Fibroblast of pulmonary artery (primary cell): ENCODE measurements around the gene ERC2.

Source experiments
- DNase-seq: peaks from one replicate; pipeline ENCODE4 v3.0.0-alpha.2; 2010; ENCODE audit warnings: low read depth
- H3K4me3 ChIP-seq: replicated peaks from 2 replicates; pipeline ENCODE4 v1.5.1; 2011; ENCODE audit warnings: low read depth, mild to moderate bottlenecking, control low read depth, low read length, moderate library complexity
- CTCF ChIP-seq: IDR thresholded peaks from 2 replicates; pipeline ENCODE4 v1.5.1; 2011; ENCODE audit warnings: mild to moderate bottlenecking, control low read depth, low read length, inconsistent platforms; ENCODE audit errors: missing control alignments

The ERC2 gene

GRCh38 chr3:56294286-56294685 is 174.0 kb downstream of the ERC2 start:
- DNase-seq, result peak; percentile 63
- no peak for TF ChIP-seq CTCF
- no peak overlapping the region for H3K4me3 ChIP-seq

DNA sequence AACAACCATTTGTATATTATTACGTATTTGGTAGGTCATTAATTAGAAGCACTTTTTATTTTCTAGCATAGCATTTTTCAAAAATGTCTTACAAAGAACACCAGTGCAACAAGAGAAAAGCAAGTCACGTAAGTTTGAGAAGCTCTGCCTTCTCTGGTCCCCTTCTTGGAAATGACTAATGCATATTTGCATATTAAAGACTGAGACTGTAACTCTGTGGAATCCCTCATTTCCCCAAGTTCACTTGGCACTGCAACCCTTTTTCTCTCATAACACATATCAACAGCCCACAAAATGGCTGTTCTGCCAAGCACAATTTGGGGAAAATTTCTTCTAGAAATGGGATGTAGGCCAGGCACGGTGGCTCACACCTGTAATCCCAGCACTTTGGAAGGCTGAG is 176.3 kb downstream of the ERC2 start:
- DNase-seq, result peak; percentile 93
- H3K4me3 ChIP-seq, result no peak overlapping the region
- TF ChIP-seq CTCF, result no peak

DNA sequence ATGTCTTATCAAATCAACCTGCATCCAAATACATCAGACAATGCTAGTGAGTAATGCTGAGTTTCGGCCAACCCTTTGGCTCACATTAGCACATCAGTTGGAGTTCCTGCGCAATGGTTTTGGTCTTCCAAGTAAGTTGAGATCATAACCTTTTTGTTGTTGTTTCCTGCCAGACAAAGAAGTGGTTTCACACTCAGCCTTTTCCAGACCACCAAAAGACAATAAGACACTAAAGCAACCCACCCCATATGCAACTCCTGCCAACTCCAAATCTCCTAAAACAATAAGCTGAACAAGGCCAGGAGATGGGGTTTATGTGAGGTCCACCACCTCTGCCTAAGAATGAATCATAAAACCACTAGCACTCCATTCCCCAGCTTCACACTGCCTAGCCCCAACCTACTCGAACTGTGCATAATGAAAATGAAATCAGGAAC is 177.0 kb downstream of the ERC2 start:
- H3K4me3 ChIP-seq, result no peak overlapping the region
- DNase-seq, result peak; percentile 100
- TF ChIP-seq CTCF, result no peak

DNA sequence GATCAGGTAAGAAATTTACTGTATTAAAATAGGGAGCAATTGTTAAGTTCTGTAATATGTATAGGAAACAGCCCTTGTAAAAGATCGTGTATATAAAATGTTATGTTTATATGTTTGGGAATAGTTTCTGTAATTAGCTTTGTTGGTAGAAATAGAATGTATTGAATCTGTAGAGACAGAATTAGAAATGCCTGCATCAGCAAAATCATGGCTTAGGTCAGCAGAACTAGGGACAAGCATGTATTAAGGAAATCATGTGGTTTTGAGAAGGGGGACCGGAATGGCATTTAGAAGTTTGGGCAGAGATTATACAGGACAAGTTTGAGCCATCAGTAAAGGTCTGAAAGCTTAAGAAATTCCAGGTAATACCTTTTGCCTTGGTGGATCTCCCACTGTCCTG is 177.9 kb downstream of the ERC2 start:
- H3K4me3 ChIP-seq, result no peak overlapping the region
- no peak for TF ChIP-seq CTCF
- no peak for DNase-seq

GRCh38 chr3:56288258-56288657 is 180.0 kb downstream of the ERC2 start:
- no peak overlapping the region for H3K4me3 ChIP-seq
- no peak for TF ChIP-seq CTCF
- DNase-seq, result no peak

DNA sequence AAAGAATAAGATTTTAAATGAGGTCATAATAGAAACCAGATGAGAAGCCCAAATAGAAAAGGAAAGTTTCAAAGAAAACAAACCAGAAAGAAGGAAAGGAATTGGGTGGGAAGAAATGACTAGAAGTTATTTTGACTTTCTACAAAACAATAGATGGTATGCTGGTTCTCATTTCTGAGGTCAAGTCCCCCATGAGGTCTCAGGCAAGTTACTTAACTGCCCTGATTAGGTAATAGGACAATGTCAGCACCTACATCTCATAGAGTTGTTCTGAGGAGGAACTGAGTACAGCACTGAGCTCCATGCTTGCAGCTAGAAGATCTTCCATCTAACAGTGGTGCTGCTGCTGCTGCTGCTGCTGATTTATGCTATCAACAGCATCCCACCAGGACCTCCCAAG is 185.9 kb downstream of the ERC2 start:
- no peak for TF ChIP-seq CTCF
- no peak overlapping the region for H3K4me3 ChIP-seq
- peak; percentile 93 for DNase-seq

DNA sequence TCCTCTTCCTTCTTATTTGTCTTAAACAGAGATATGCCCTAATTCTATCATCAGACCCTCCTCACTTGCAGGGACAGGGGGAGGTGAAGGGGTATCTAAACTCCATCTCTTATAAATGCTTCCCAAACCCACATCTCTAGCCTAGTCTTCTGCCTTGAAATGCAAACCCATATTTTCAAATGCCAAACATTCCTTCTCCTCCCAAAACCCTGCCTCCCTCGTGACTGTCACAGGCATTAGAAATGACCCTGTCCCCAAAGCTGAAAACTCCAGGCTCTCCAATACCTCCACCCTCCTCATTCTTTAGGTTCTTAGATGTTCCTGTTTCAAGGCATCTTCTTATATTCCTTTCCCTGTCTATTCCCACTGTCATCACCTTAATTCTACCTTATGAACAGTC is 191.0 kb downstream of the ERC2 start:
- no peak overlapping the region for H3K4me3 ChIP-seq
- no peak for TF ChIP-seq CTCF
- DNase-seq, result no peak
